ENCODE results near the gene MCM10.
"Not testable (repeated sequence)": the region's sequence is repeated elsewhere in the genome, so short reads cannot be mapped to it uniquely, and the experiment has no call there.

Gene MCM10

GRCh38 chr10:13222566-13222965, 61.2 kb downstream of the MCM10 start:
- no peak for DNase-seq

- no peak for DNase-seq
Measured at GRCh38 chr10:13223241-13223640, 61.9 kb downstream of the MCM10 start.

GRCh38 chr10:13224210-13224995, 63.0 kb downstream of the MCM10 start:
- no peak for DNase-seq

- DNase-seq: no peak
Measured at GRCh38 chr10:13225601-13226000, 64.2 kb downstream of the MCM10 start.

- no peak for DNase-seq
Measured at GRCh38 chr10:13227031-13227430, 65.7 kb downstream of the MCM10 start.

- DNase-seq: no peak
Measured at GRCh38 chr10:13231190-13231589, 69.8 kb downstream of the MCM10 start.

GRCh38 chr10:13231808-13232207, 70.5 kb downstream of the MCM10 start:
- no peak for DNase-seq

- DNase-seq: no peak
Measured at GRCh38 chr10:13233358-13233757, 72.0 kb downstream of the MCM10 start.

GRCh38 chr10:13234172-13234571, 72.8 kb downstream of the MCM10 start, which contains the start of gene UCMA:
TSS of gene UCMA (minus strand) at chr10:13234374. CDS start at chr10:13234258, 116 bp downstream.
- no peak for DNase-seq

- not testable (repeated sequence) for DNase-seq
Measured at GRCh38 chr10:13234736-13235135, 73.4 kb downstream of the MCM10 start.

GRCh38 chr10:13236638-13237037, 75.3 kb downstream of the MCM10 start:
- DNase-seq: no peak

GRCh38 chr10:13238271-13239077, 77.1 kb downstream of the MCM10 start:
- no peak for DNase-seq

GRCh38 chr10:13239923-13240322, 78.6 kb downstream of the MCM10 start:
- no peak for DNase-seq

- no peak for DNase-seq
Measured at GRCh38 chr10:13241613-13242012, 80.3 kb downstream of the MCM10 start.

- not testable (repeated sequence) for DNase-seq
Measured at GRCh38 chr10:13242260-13242659, 80.9 kb downstream of the MCM10 start.

- no peak for DNase-seq
Measured at GRCh38 chr10:13247246-13247645, 85.9 kb downstream of the MCM10 start.

GRCh38 chr10:13247784-13248183, 86.4 kb downstream of the MCM10 start:
- DNase-seq: no peak

GRCh38 chr10:13253726-13254125, 92.4 kb downstream of the MCM10 start:
- no peak for DNase-seq

- no peak for DNase-seq
Measured at GRCh38 chr10:13256627-13257026, 95.3 kb downstream of the MCM10 start.

GRCh38 chr10:13257621-13258140, 96.3 kb downstream of the MCM10 start:
- no peak for DNase-seq
